ENCODE measurements around the gene APC2. TPM values are rescaled to one million over a fixed set of nuclear protein-coding genes. Genes with fewer than 3 reads are reported as not detected.

APC2 gene
- total RNA-seq, 2 experiments from 2014 or later: 0.07 to 0.29 TPM

DNA sequence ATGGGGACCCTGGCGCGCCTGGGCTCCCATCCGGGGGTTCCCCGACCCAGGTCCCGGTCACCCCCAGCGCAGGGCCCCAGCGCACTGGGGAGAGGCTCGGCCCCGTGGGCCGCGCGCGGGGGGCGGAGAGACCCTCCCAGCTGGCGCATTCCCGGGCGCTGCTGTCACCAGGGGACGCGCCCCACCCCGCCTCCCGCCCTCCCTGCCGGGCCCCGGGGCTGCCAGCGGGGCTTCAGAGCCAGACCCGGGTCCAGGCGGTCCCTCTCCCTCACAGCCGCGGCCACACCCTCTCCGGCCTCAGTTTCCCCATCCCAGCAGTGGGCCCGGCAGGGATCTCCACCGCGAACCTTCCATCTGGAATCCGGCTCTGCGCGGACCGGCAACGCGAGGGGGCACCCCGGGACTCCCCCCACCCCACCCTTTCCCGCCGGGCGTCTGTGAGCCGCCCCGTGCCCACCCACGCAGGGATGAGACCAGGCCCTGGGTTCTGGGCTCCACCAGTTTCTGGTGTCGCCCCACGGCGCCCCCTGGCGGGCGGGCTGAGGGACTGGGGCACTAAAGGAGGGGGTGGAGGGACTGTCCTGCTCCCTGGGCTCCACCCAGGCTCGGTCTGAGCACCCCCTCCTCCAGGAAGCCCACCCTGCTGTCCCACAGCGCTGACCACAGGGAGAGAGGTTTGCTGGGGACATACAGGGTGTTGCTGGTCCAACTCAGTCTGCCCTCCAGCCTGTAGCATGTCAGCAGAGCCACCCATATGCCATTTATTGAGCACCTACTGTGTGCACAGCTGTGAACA, 63.8 kb downstream of the APC2 start:
- peaks cover 9% of the 10 kb centered on the region for H3K27me3 Mint-ChIP-seq
- H3K4me1 Mint-ChIP-seq (ENCODE audit: low read depth): peaks cover 9% of the 10 kb centered on the region
- ATAC-seq (peak; percentile 57), DNase-seq (peak; percentile 79)
- H3K36me3 Mint-ChIP-seq (ENCODE audit: low read depth): no peaks in the 10 kb centered on the region
- H3K4me3 Mint-ChIP-seq: no peak overlapping the region
- intact Hi-C loops (cut with micrococcal nuclease): no loop called here
- TF ChIP-seq, protein P1, sequence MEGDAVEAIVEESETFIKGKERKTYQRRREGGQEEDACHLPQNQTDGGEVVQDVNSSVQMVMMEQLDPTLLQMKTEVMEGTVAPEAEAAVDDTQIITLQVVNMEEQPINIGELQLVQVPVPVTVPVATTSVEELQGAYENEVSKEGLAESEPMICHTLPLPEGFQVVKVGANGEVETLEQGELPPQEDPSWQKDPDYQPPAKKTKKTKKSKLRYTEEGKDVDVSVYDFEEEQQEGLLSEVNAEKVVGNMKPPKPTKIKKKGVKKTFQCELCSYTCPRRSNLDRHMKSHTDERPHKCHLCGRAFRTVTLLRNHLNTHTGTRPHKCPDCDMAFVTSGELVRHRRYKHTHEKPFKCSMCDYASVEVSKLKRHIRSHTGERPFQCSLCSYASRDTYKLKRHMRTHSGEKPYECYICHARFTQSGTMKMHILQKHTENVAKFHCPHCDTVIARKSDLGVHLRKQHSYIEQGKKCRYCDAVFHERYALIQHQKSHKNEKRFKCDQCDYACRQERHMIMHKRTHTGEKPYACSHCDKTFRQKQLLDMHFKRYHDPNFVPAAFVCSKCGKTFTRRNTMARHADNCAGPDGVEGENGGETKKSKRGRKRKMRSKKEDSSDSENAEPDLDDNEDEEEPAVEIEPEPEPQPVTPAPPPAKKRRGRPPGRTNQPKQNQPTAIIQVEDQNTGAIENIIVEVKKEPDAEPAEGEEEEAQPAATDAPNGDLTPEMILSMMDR (IDR thresholded peaks at IDR 0.05): peak; percentile 79
- POLR2A ChIA-PET: interaction anchor here (0.8 kb wide), 1 partner anchor 54 kb away, joined by 3 read pairs; no protein-coding TSS in a partner anchor
- no peak overlapping the region for H3K27ac Mint-ChIP-seq
- CTCF ChIA-PET: interaction anchor here (1.9 kb wide), 1 partner anchor 48 kb away, joined by 7 read pairs; no protein-coding TSS in a partner anchor
- no peaks in the 10 kb centered on the region for H3K9me3 Mint-ChIP-seq

DNA sequence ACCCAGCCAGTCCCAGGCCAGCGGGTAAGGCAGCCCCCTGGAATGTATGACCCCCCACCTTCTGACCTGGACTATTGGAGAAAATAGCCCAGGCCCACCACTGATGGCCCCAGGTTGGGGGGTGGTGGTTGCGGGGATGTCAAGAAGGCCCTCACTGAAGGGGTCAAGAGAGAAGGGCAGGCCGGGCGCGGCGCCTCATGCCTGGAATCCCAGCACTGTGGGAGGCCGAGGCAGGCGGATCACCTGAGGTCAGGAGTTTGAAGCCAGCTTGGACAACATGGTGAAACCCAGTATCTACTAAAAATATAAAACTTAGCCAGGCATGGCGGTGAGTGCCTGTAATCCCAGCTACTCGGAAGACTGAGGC, 64.4 kb downstream of the APC2 start:
- Mint-ChIP-seq H3K27me3 (peaks cover 9% of the 10 kb centered on the region), H3K4me1 (ENCODE audit: low read depth) (peaks cover 9% of the 10 kb centered on the region), H3K4me3 (no peak overlapping the region), H3K36me3 (ENCODE audit: low read depth) (no peaks in the 10 kb centered on the region), H3K9me3 (no peaks in the 10 kb centered on the region), H3K27ac (no peak overlapping the region)
- intact Hi-C loops (cut with micrococcal nuclease): no loop called here
- ChIA-PET CTCF (interaction anchor here (1.9 kb wide), 1 partner anchor 48 kb away, joined by 7 read pairs; no protein-coding TSS in a partner anchor), POLR2A (interaction anchor here (0.8 to 1.1 kb wide), 2 partner anchors 21 to 55 kb away, joined by 3 read pairs; no protein-coding TSS in a partner anchor)
- no peak for DNase-seq
- TF ChIP-seq, protein P1 (IDR thresholded peaks at IDR 0.05): no peak
- ATAC-seq: no peak

DNA sequence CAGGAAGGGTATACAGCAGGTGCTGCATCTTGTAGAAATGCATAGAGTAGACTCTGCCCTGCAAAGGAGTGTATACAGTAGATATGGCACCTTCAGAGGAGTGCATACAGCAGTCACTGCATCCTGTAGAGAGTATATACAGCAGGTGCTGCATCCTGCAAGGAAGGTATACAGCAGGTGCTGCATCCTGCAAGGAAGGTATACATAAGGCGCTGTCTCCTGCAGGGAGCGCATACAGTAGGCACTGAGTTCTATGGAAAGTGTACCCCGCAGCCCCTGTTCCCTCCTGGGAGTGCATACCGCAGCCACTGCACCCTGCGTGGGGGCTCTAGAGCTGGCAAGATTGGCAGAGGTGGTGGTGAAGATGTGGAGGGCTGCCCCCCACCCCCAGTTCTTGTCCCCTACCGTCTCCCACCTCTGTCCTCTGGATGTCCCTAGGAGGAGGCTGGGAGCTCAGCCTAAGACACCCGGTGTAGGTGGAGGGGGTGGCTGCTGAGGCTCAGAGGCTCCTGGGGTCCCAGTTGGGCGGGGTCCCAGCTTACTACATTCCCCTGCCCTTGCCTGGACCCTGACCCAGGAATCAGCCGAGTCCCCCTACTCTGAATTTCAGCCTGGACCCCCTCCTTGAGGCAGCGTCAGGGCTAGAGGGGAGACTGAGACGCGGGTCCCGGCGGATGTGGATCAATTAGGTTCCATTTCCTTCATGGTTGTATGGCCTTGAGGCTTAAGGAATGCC, 65.2 kb downstream of the APC2 start:
- DNase-seq: no peak
- Mint-ChIP-seq H3K4me3 (no peak overlapping the region), H3K9me3 (no peaks in the 10 kb centered on the region), H3K4me1 (ENCODE audit: low read depth) (peaks cover 4% of the 10 kb centered on the region), H3K27me3 (peaks cover 4% of the 10 kb centered on the region), H3K36me3 (ENCODE audit: low read depth) (no peaks in the 10 kb centered on the region), H3K27ac (no peak overlapping the region)
- intact Hi-C loops (cut with micrococcal nuclease): no loop called here
- POLR2A ChIA-PET: interaction anchor here (0.8 to 1.1 kb wide), 2 partner anchors 22 to 56 kb away, joined by 3 read pairs; no protein-coding TSS in a partner anchor
- TF ChIP-seq, protein P1 (IDR thresholded peaks at IDR 0.05): no peak
- no peak for ATAC-seq
- CTCF ChIA-PET: interaction anchor here (1.9 kb wide), 1 partner anchor 49 kb away, joined by 7 read pairs; no protein-coding TSS in a partner anchor

DNA sequence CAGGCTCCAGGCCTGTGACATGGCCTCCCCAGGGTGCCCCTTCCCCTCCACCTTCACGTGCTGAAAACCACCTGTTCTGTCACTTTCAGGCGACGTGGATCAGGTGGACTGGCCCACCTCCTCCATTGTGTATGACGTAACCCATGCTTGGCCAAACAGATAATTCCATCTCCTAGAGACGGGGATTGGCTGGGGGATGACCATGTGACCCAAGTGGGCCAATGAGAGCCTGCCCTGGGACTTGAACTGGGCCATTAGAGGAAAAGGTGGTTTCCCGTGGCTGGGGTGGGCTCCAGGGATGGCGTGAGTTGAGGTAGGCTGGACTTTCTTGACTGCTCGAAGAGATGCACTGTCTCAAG, 66.5 kb downstream of the APC2 start:
- no peak for DNase-seq
- intact Hi-C loops (cut with micrococcal nuclease): no loop called here
- Mint-ChIP-seq H3K27me3 (peaks cover 2% of the 10 kb centered on the region), H3K4me1 (ENCODE audit: low read depth) (peaks cover 4% of the 10 kb centered on the region), H3K4me3 (no peak overlapping the region), H3K9me3 (no peaks in the 10 kb centered on the region), H3K27ac (no peak overlapping the region), H3K36me3 (ENCODE audit: low read depth) (no peaks in the 10 kb centered on the region)
- no peak for ATAC-seq
- ChIA-PET CTCF (interaction anchor here (0.6 kb wide), 1 partner anchor 30 kb away, joined by 4 read pairs; no protein-coding TSS in a partner anchor), POLR2A (no interaction called here)
- TF ChIP-seq, protein P1 (IDR thresholded peaks at IDR 0.05): no peak

Measured in activated CD8-positive, alpha-beta T cell treated with anti-CD3 and anti-CD28 coated beads for 36 hours (primary cell).